Neutrophil (primary cell): ENCODE results near the gene KNDC1.
A peak's percentile ranks its signal among the peaks of the same experiment; 100 is the strongest.
"Not testable (repeated sequence)": the region's sequence is repeated elsewhere in the genome, so short reads cannot be mapped to it uniquely, and the experiment has no call there.

Experiments used
- H3K27ac ChIP-seq: fragments of 200-600 bp; sonication (generic); 2 replicates; pipeline ENCODE4 v1.5.1; 2016; ENCODE audit warnings: mild to moderate bottlenecking, moderate library complexity
- H3K27me3 ChIP-seq: fragments of 200-600 bp; sonication (generic); 2 replicates; pipeline ENCODE4 v1.6.0; 2016; ENCODE audit warnings: mild to moderate bottlenecking
- H3K36me3 ChIP-seq: fragments of 200-600 bp; sonication (generic); 2 replicates; pipeline ENCODE4 v1.5.1; 2017
- H3K4me1 ChIP-seq, 2 experiments: fragments of 200-600 bp in 1 of 2; sonication (generic) in 1 of 2; 1 replicate in 1 of 2; 2 replicates in 1 of 2; pipeline versions ENCODE4 v1.5.1 to v1.6.1; 2013 to 2016; ENCODE audit warnings: low read depth in 1 of 2, low read length in 1 of 2, mild to moderate bottlenecking in 1 of 2, moderate library complexity in 1 of 2; ENCODE audit not compliant: control insufficient read depth in 1 of 2, insufficient read depth in 1 of 2
- H3K4me3 ChIP-seq, 2 experiments: fragments of 200-600 bp in 1 of 2; sonication (generic) in 1 of 2; 1 replicate in 1 of 2; 2 replicates in 1 of 2; pipeline ENCODE4 v1.5.1; 2013 to 2016; ENCODE audit warnings: low read depth in 1 of 2, low read length in 1 of 2, mild to moderate bottlenecking in 1 of 2, moderate library complexity in 1 of 2
- H3K9me3 ChIP-seq: fragments of 200-600 bp; sonication (generic); 2 replicates; pipeline ENCODE4 v1.5.1; 2016
- TF ChIP-seq, protein P1 (sequence below): fragments of 200-600 bp; sonication (generic); IDR thresholded peaks from 2 replicates; pipeline ENCODE4 v1.5.1; 2016; ENCODE audit warnings: antibody characterized with exemption

The KNDC1 gene

DNA sequence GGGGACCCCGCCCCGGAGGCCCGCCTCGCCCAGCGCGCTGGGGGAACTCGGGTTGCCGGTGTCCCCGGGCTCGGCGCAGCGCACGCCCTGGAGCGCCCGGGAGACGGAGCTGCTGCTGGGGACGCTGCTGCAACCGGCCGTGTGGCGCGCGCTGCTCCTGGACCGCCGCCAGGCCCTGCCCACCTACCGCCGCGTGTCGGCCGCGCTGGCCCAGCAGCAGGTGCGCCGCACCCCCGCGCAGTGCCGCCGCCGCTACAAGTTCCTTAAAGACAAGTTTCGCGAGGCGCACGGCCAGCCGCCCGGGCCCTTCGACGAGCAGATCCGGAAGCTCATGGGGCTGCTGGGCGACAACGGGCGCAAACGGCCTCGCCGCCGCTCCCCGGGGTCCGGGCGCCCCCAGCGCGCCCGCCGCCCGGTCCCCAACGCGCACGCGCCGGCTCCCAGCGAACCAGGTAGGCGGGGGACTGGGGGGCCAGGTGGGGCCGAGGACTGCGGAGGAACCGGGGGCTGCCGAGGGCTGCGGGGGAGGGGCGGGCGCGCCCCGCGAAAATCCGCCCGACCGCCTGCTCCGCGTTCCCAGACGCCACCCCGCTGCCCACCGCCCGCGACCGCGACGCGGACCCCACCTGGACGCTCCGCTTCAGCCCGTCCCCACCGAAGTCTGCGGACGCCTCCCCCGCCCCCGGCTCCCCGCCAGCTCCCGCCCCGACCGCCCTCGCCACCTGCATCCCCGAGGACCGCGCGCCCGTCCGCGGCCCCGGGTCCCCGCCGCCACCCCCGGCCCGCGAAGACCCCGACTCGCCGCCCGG is 70.6 kb downstream of the KNDC1 start:
- H3K36me3 ChIP-seq: no peaks in the 10 kb centered on the region
- H3K9me3 ChIP-seq: no peaks in the 10 kb centered on the region
- H3K27me3 ChIP-seq: peaks cover 100% of the 10 kb centered on the region
- H3K4me1 ChIP-seq: peaks cover 7 to 11% of the 10 kb centered on the region in 2 experiments
- H3K4me3 ChIP-seq: no peak overlapping the region
- TF ChIP-seq, protein P1, sequence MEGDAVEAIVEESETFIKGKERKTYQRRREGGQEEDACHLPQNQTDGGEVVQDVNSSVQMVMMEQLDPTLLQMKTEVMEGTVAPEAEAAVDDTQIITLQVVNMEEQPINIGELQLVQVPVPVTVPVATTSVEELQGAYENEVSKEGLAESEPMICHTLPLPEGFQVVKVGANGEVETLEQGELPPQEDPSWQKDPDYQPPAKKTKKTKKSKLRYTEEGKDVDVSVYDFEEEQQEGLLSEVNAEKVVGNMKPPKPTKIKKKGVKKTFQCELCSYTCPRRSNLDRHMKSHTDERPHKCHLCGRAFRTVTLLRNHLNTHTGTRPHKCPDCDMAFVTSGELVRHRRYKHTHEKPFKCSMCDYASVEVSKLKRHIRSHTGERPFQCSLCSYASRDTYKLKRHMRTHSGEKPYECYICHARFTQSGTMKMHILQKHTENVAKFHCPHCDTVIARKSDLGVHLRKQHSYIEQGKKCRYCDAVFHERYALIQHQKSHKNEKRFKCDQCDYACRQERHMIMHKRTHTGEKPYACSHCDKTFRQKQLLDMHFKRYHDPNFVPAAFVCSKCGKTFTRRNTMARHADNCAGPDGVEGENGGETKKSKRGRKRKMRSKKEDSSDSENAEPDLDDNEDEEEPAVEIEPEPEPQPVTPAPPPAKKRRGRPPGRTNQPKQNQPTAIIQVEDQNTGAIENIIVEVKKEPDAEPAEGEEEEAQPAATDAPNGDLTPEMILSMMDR: no peak
- no peak overlapping the region for H3K27ac ChIP-seq

DNA sequence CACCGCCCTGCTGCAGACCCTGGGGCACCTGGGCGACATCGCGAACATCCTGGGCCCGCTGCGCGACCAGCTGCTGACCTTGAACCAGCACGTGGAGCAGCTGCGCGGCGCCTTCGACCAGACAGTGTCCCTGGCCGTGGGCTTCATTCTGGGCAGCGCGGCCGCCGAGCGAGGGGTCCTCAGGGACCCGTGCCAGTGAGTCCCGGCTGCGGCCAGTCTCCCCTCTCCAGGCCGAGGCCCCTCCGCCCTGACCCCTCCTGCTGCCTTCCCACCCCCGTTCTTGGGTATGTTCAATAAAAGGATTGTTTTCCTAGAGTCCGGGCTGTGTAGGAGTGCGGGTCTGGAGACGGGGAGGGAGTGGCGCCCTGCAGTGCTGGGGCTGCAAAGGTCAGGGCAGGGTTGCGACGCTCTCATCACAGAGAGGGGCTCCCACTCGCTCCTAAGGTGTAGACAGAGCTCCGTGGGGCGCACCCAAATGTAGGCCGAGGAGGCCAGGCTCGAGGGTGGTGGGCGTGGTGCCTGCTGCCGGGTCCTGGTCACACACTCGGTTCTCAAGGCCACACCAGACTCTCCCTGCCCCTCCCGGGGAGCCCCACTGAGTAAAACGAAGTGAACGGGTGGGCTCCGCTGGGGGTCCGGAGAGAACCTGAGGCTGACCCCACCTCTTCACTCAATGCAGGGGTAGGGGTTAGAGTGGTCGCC is 71.4 kb downstream of the KNDC1 start:
- TF ChIP-seq, protein P1: no peak
- Histone ChIP-seq H3K27me3 (peaks cover 100% of the 10 kb centered on the region), H3K4me3 (no peak overlapping the region)

DNA sequence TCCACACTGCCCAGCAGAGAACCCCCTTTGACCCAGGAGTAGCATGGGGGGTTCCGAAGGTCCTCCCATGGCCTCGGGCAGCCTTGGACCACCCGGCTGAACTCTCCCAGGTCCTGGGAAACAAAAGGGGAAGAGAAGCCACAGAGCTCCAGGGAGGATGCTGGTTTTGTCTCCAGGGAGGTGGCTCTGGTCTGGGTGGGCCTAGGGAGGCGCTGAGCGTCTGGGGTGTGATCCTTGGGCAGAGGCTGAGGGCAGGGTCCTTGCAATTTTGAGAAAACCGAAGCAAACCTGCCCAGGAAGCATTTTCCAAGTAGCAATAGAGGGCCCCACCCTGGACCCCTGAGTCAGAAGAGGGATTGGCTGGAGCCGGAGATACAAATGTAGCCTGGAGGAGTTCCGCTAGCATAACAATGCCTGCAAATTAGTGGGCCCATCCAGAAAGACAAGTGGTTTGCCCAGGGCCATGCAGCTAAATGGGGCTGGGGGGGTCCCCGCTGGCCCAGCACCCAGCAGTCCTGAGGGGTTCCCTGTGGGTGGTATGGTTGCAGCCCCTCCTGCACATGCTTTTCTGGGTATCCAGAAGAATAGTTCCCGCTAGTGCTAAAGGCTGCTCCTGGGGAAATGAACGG is 72.0 kb downstream of the KNDC1 start:
- peaks cover 16 to 26% of the 10 kb centered on the region in 2 experiments for H3K4me1 ChIP-seq

More for the DNA sequence above, 71.4 kb downstream of the KNDC1 start:
- no peaks in the 10 kb centered on the region for H3K9me3 ChIP-seq
- H3K36me3 ChIP-seq: no peaks in the 10 kb centered on the region
- H3K27ac ChIP-seq: no peak overlapping the region
- H3K4me1 ChIP-seq: peaks cover 10 to 19% of the 10 kb centered on the region in 2 experiments

DNA sequence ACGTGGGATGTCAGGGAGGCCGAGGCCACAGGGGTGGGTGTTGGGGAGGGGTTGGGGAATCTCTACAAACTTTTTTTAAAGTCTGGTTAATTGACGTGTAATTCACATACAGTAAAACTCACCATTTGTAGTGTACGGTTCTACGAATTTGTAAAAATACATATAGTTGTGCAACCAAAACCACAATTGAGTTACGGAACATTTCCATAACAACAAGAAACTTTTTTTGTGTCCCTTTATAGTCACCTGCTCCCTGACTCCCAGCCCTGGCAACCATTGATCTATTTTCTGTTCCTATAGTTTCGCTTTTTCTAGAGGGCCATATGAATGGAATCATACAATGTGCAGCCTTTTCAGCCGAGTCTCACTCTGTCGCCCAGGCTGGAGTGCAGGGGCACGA is 74.8 kb downstream of the KNDC1 start:
- not testable (repeated sequence) for H3K9me3 ChIP-seq, H3K36me3 ChIP-seq
- H3K4me3 ChIP-seq: peak overlapping the region; percentile 56 to 66
- peaks cover 100% of the 10 kb centered on the region for H3K27me3 ChIP-seq
- H3K27ac ChIP-seq: peak overlapping the region; percentile 59
- H3K4me1 ChIP-seq: peaks cover 20 to 32% of the 10 kb centered on the region in 2 experiments

More for the DNA sequence above, 72.0 kb downstream of the KNDC1 start:
- no peak overlapping the region for H3K4me3 ChIP-seq
- no peaks in the 10 kb centered on the region for H3K9me3 ChIP-seq
- TF ChIP-seq, protein P1: no peak
- H3K27ac ChIP-seq: no peak overlapping the region
- H3K36me3 ChIP-seq: no peaks in the 10 kb centered on the region
- peaks cover 100% of the 10 kb centered on the region for H3K27me3 ChIP-seq

DNA sequence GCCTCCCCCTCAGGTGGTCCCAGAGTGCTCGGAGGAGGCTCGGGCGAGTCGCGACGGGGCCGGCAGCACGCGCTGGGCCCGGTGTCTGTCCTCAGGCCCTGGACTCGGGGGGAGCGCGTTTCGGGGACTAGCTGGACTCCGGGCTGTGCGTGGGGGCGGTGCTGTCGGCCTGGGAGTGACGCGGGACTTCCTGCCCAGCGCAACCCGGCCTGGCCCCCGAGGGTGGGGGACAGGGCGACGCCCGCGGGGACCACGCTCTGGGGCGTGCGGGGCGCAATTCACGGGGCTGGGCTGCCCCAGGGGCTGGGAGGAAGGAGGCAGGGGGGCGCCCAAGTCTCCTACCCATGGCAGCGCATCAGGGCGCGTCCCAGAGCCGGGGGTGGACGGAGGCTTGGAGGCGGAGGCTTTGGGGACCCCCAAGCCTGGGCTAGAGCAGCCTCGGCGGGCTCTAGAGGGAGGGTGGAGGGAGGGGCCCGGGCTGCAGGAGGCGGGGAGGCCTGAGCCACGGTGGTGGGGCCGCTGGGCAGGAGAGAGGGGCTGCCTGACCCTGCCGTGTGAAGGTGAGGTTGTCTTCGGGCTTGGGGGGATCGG is 75.3 kb downstream of the KNDC1 start:
- Histone ChIP-seq H3K27me3 (peaks cover 100% of the 10 kb centered on the region), H3K9me3 (no peaks in the 10 kb centered on the region), H3K36me3 (no peaks in the 10 kb centered on the region), H3K4me3 (peak overlapping the region; percentile 56 to 66), H3K27ac (peak overlapping the region; percentile 59), H3K4me1 (peaks cover 20 to 32% of the 10 kb centered on the region in 2 experiments)
- TF ChIP-seq, protein P1: no peak
